ENCODE measurements around the gene TRMT11. TPM values are rescaled to one million over a fixed set of nuclear protein-coding genes. Genes with fewer than 3 reads are reported as not detected.

TRMT11 gene
- total and polyA plus RNA-seq, 2 of the 8 experiments (the other 6 are each of a cell fraction or from before 2014, with no cell fraction given) = 19.7 to 32.4 TPM

GRCh38 chr6:125985979-125986300 lies 400 bp upstream of the TRMT11 start:
- Histone ChIP-seq H2BK120ac (replicated peaks; ENCODE audit: low read depth, low read length) (peak overlapping the region; percentile 65), H3K14ac (ENCODE audit: insufficient read length) (no peak overlapping the region), H3K27ac (ENCODE audit: low read depth, low read length) (peak overlapping the region; percentile 82), H3K56ac (replicated peaks; ENCODE audit: insufficient read length, low read depth, low read length) (no peak overlapping the region), H2AFZ (ENCODE audit: low read length) (peak overlapping the region; percentile 95), H4K20me1 (replicated peaks in 1 of 2; ENCODE audit: control insufficient read depth in 1 of 2, insufficient read depth in 2 of 2, low read length in 2 of 2) (no peaks in the 10 kb centered on the region), H4K91ac (replicated peaks; ENCODE audit: insufficient read length, low read length) (peak overlapping the region; percentile 79), H3K4me3 (ENCODE audit: extremely low read depth in 1 of 4, insufficient read depth in 2 of 4, low read depth in 3 of 4, low read length in 4 of 4) (peak overlapping the region; percentile 89 to 97 (median 90)), H2BK12ac (ENCODE audit: low read depth, low read length) (no peak overlapping the region; the same call in 1 of the 2 replicates), H3K18ac (ENCODE audit: extremely low read depth, low read length) (peak overlapping the region; percentile 64; the same call in 1 of the 2 replicates), H2BK15ac (ENCODE audit: low read length) (no peak overlapping the region), H3K9me3 (ENCODE audit: insufficient read depth in 2 of 2, low read depth in 1 of 2, low read length in 1 of 2) (no peaks in the 10 kb centered on the region), H3K23me2 (ENCODE audit: low read depth, low read length) (peaks cover 11% of the 10 kb centered on the region), H3K79me1 (ENCODE audit: low read depth, low read length) (no peaks in the 10 kb centered on the region; the same call in 1 of the 2 replicates), H4K5ac (ENCODE audit: insufficient read length, low read depth, low read length) (peak overlapping the region; percentile 84), H3K27me3 (replicated peaks in 1 of 4; ENCODE audit: control insufficient read depth in 3 of 4, extremely low read depth in 1 of 4, insufficient read depth in 3 of 4, low read length in 3 of 4) (no peaks in the 10 kb centered on the region), H3K79me2 (ENCODE audit: control insufficient read depth in 1 of 2, insufficient read depth in 2 of 2, low read length in 2 of 2) (peaks cover 3 to 52% of the 10 kb centered on the region in 2 experiments; a peak in 3 of 4 replicates), H4K8ac (ENCODE audit: extremely low read depth, insufficient read depth, low read length) (no peak overlapping the region), H2BK20ac (ENCODE audit: low read length) (no peak overlapping the region), H3K36me3 (ENCODE audit: control insufficient read depth in 2 of 4, insufficient read depth in 4 of 4, low read length in 3 of 4) (no peaks in the 10 kb centered on the region), H3K4ac (replicated peaks; ENCODE audit: insufficient read length, low read depth, low read length) (peak overlapping the region; percentile 69), H3K4me1 (replicated peaks in 1 of 4; ENCODE audit: control insufficient read depth in 3 of 4, insufficient read depth in 4 of 4, low read length in 3 of 4) (peaks cover 0 to 10% (median 3%) of the 10 kb centered on the region in 4 experiments; a peak in 4 of 7 replicates), H2AK5ac (ENCODE audit: low read depth, low read length) (no peak overlapping the region), H3K9ac (replicated peaks in 1 of 4; ENCODE audit: extremely low read depth in 1 of 4, low read depth in 3 of 4, low read length in 3 of 4) (peak overlapping the region; percentile 58 to 97 (median 92)), H3K4me2 (ENCODE audit: insufficient read depth in 1 of 2, low read depth in 2 of 2, low read length in 2 of 2) (peak overlapping the region; percentile 78 to 90), H2BK5ac (ENCODE audit: low read depth, low read length) (peak overlapping the region; percentile 83), H3K23ac (ENCODE audit: insufficient read length) (no peak overlapping the region)
- POLR2A ChIA-PET (ENCODE audit: partially characterized antibody) = interaction anchor here (0.6 to 2.0 kb wide), 13 partner anchors 10 to 623 kb away, joined by 3 to 19 read pairs (median 4); partner anchors contain the start of genes HINT3 and NCOA7
- 5% methylated on average over 3 of the region's 3 CpGs; no CpG with 5 or more reads in 1 of the 2 experiments for WGBS, 2 experiments (ENCODE audit: extremely low coverage in 1 of 2, insufficient coverage in 1 of 2, insufficient read length in 1 of 2, insufficient replicate concordance in 2 of 2, low coverage in 1 of 2, low lambda C conversion rate in 2 of 2, missing lambda C conversion rate in 1 of 2)
- no peak for DNase-seq (ENCODE audit: low read depth in 1 of 2, low spot score in 2 of 2)
- no peak for FAIRE-seq
- CTCF ChIA-PET (ENCODE audit: partially characterized antibody) = interaction anchor here (0.6 to 2.8 kb wide), 9 partner anchors 8 to 1200 kb away, joined by 3 to 18 read pairs (median 4); no protein-coding TSS in a partner anchor
- TF ChIP-seq PHF8 (conservative IDR thresholded peaks at IDR 0.05; ENCODE audit: low read depth, low read length) (no peak), KDM1A (IDR thresholded peaks at IDR 0.05; ENCODE audit: borderline replicate concordance, low read length) (no peak), RXRA (IDR thresholded peaks at IDR 0.05; ENCODE audit: insufficient read depth, low read depth, low read length) (no peak), SUZ12 (IDR thresholded peaks at IDR 0.05; ENCODE audit: low read length) (no peak), HDAC6 (IDR thresholded peaks at IDR 0.05; ENCODE audit: low read depth, low read length) (no peak), CEBPB (IDR thresholded peaks at IDR 0.05; ENCODE audit: low read depth, low read length) (no peak), HDAC2 (IDR thresholded peaks at IDR 0.05; ENCODE audit: borderline replicate concordance in 1 of 2, low read depth in 2 of 2, low read length in 2 of 2) (no peak), NRF1 (IDR thresholded peaks at IDR 0.05; ENCODE audit: low read depth, low read length) (no peak), ASH2L (IDR thresholded peaks at IDR 0.05; ENCODE audit: low read length) (no peak), TBP (IDR thresholded peaks at IDR 0.05; ENCODE audit: low read depth, low read length) (no peak), ATF2 (IDR thresholded peaks at IDR 0.05; ENCODE audit: low read length) (no peak), NANOG (IDR thresholded peaks at IDR 0.05; ENCODE audit: insufficient read depth, low read depth, low read length, poor library complexity, severe bottlenecking) (no peak)
